ENCODE measurements around the gene KRT80. TPM values are rescaled to one million over a fixed set of nuclear protein-coding genes. Genes with fewer than 3 reads are reported as not detected.

The KRT80 gene
- total RNA-seq, 3 donors from 2014 or later (not counting 1 experiment from before 2014, with no cell fraction given), result not detected

GRCh38 chr12:52208424-52209165 is 16.8 kb upstream of the KRT80 start:
- Histone ChIP-seq H3K27me3 (ENCODE audit: control insufficient read depth, insufficient read depth, low read length) (no peaks in the 10 kb centered on the region), H3K36me3 (ENCODE audit: control insufficient read depth, insufficient read depth, low read length) (no peaks in the 10 kb centered on the region), H3K4me3 (ENCODE audit: low read length) (no peak overlapping the region), H3K4me1 (ENCODE audit: control insufficient read depth, insufficient read depth, low read length) (no peaks in the 10 kb centered on the region), H3K27ac (ENCODE audit: low read length) (no peak overlapping the region), H3K9me3 (ENCODE audit: control insufficient read depth, insufficient read depth, low read length) (no peaks in the 10 kb centered on the region)
- WGBS (ENCODE audit: insufficient coverage), result 70% methylated on average over 17 of the region's 18 CpGs
- Mint-ChIP-seq H3K27ac (no peak overlapping the region), H3K27me3 (ENCODE audit: low read depth in 2 of 2) (peaks cover 1 to 19% of the 10 kb centered on the region in 2 donors), H3K36me3 (no peaks in the 10 kb centered on the region), H3K4me3 (no peak overlapping the region), H3K4me1 (peaks cover 0 to 4% of the 10 kb centered on the region in 2 donors), H3K9me3 (no peaks in the 10 kb centered on the region)
- DNase-seq (no peak), ATAC-seq (no peak)
- intact Hi-C loops (cut with micrococcal nuclease), result no loop called here
- TF ChIP-seq, protein P1, sequence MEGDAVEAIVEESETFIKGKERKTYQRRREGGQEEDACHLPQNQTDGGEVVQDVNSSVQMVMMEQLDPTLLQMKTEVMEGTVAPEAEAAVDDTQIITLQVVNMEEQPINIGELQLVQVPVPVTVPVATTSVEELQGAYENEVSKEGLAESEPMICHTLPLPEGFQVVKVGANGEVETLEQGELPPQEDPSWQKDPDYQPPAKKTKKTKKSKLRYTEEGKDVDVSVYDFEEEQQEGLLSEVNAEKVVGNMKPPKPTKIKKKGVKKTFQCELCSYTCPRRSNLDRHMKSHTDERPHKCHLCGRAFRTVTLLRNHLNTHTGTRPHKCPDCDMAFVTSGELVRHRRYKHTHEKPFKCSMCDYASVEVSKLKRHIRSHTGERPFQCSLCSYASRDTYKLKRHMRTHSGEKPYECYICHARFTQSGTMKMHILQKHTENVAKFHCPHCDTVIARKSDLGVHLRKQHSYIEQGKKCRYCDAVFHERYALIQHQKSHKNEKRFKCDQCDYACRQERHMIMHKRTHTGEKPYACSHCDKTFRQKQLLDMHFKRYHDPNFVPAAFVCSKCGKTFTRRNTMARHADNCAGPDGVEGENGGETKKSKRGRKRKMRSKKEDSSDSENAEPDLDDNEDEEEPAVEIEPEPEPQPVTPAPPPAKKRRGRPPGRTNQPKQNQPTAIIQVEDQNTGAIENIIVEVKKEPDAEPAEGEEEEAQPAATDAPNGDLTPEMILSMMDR (IDR thresholded peaks at IDR 0.05), result no peak

- Histone ChIP-seq H3K4me3 (ENCODE audit: low read length) (no peak overlapping the region), H3K36me3 (ENCODE audit: control insufficient read depth, insufficient read depth, low read length) (no peaks in the 10 kb centered on the region), H3K9me3 (ENCODE audit: control insufficient read depth, insufficient read depth, low read length) (no peaks in the 10 kb centered on the region), H3K27me3 (ENCODE audit: control insufficient read depth, insufficient read depth, low read length) (no peaks in the 10 kb centered on the region), H3K27ac (ENCODE audit: low read length) (no peak overlapping the region), H3K4me1 (ENCODE audit: control insufficient read depth, insufficient read depth, low read length) (peaks cover 1% of the 10 kb centered on the region)
- 78% methylated on average over 10 of the region's 10 CpGs for WGBS (ENCODE audit: insufficient coverage)
- TF ChIP-seq, protein P1 (IDR thresholded peaks at IDR 0.05), result no peak
- intact Hi-C loops (cut with micrococcal nuclease), result no loop called here
- no peaks in the 10 kb centered on the region for H3K9me3 Mint-ChIP-seq
- DNase-seq (no peak), ATAC-seq (no peak)
- H3K27me3 Mint-ChIP-seq (ENCODE audit: low read depth in 2 of 2), result peaks cover 8 to 17% of the 10 kb centered on the region in 2 donors
- H3K4me1 Mint-ChIP-seq, result peaks cover 0 to 4% of the 10 kb centered on the region in 2 donors
- no peak overlapping the region for H3K4me3 Mint-ChIP-seq
- H3K36me3 Mint-ChIP-seq, result no peaks in the 10 kb centered on the region
- H3K27ac Mint-ChIP-seq, result no peak overlapping the region
These were observed 16.1 kb upstream of the KRT80 start for GRCh38 chr12:52207895-52208294.

DNA sequence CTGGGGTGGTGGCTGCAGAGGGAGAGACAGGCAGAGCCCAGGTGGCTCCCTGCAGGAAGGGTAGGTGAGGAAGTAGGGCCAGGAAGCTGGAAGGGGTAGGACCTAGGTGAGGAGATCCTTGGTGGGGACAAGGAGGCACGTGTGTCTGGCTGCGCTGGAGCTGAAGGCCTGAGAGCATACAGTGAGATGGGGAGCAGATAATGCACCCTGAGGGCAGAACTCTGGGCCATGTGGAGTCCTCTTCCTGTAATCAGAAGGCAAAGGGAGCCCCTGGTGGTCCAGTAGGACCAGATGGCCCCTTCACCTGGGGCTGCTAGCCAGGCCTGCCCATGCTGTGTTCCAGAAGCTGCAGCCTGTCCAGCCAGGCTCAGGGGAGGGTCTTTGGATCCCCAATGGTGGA is 15.3 kb upstream of the KRT80 start:
- Histone ChIP-seq H3K27me3 (ENCODE audit: control insufficient read depth, insufficient read depth, low read length) (no peaks in the 10 kb centered on the region), H3K27ac (ENCODE audit: low read length) (no peak overlapping the region), H3K4me1 (ENCODE audit: control insufficient read depth, insufficient read depth, low read length) (peaks cover 9% of the 10 kb centered on the region), H3K36me3 (ENCODE audit: control insufficient read depth, insufficient read depth, low read length) (no peaks in the 10 kb centered on the region), H3K9me3 (ENCODE audit: control insufficient read depth, insufficient read depth, low read length) (no peaks in the 10 kb centered on the region), H3K4me3 (ENCODE audit: low read length) (no peak overlapping the region)
- intact Hi-C loops (cut with micrococcal nuclease), result no loop called here
- TF ChIP-seq, protein P1 (IDR thresholded peaks at IDR 0.05), result no peak
- ATAC-seq, result no peak
- no peak for DNase-seq
- H3K4me3 Mint-ChIP-seq, result no peak overlapping the region
- H3K4me1 Mint-ChIP-seq, result peaks cover 0 to 6% of the 10 kb centered on the region in 2 donors
- H3K27ac Mint-ChIP-seq, result no peak overlapping the region
- peaks cover 11 to 18% of the 10 kb centered on the region in 2 donors for H3K27me3 Mint-ChIP-seq (ENCODE audit: low read depth in 2 of 2)
- H3K36me3 Mint-ChIP-seq, result no peaks in the 10 kb centered on the region
- H3K9me3 Mint-ChIP-seq, result no peaks in the 10 kb centered on the region
- WGBS (ENCODE audit: insufficient coverage), result 82% methylated on average over 2 of the region's 2 CpGs

Data from natural killer cell (primary cell).